PC-9 (cell line): Measurements from ENCODE around the gene COL23A1. TPM values are rescaled to one million over a fixed set of nuclear protein-coding genes. Genes with fewer than 3 reads are reported as not detected.
A peak's percentile ranks its signal among the peaks of the same experiment; 100 is the strongest.
"Not testable (repeated sequence)": the region's sequence is repeated elsewhere in the genome, so short reads cannot be mapped to it uniquely, and the experiment has no call there.

Experiments used
- BruUV-seq: library from RNA; stranded (reverse); fragments of 400-500 nt; replicated peaks from 2 replicates; lab custom pipeline; 2021; lab: Mats Ljungman, UMichigan
- CTCF ChIA-PET: fragments of 300-600 bp; sonication (Branson Sonifier 250); formaldehyde crosslinking; loops from one replicate; lab custom pipeline; 2022; ENCODE audit warnings: antibody characterized with exemption; lab: Charles Lee
- POLR2A ChIA-PET: fragments of 300-600 bp; sonication (Branson Sonifier 250); formaldehyde crosslinking; loops from one replicate; lab custom pipeline; 2022; ENCODE audit warnings: antibody characterized with exemption; ENCODE audit not compliant: unreplicated experiment; lab: Charles Lee
- DNase-seq, 2 experiments: peaks; one replicate each; pipeline versions ENCODE4 v3.0.0 to v3.0.0-alpha.2; 2015 to 2022; ENCODE audit warnings: mixed read lengths in 1 of 2
- H2AFZ ChIP-seq: fragments of 200-600 bp; sonication (generic); 2 replicates; pipeline ENCODE4 v1.8.1; 2017; ENCODE audit warnings: antibody characterized with exemption
- H3F3A ChIP-seq: fragments of 200-600 bp; sonication (generic); 2 replicates; pipeline ENCODE4 v1.8.1; 2017; ENCODE audit warnings: antibody characterized with exemption, mild to moderate bottlenecking, low read depth; ENCODE audit not compliant: insufficient read depth
- H3K27ac ChIP-seq: fragments of 200-600 bp; sonication (generic); 2 replicates; pipeline ENCODE4 v1.6.1; 2016; ENCODE audit warnings: mixed run types
- H3K27me3 ChIP-seq: fragments of 200-600 bp; sonication (generic); 2 replicates; pipeline ENCODE4 v1.6.1; 2016; ENCODE audit warnings: low read depth, mixed run types; ENCODE audit not compliant: insufficient read depth
- H3K36me3 ChIP-seq: fragments of 200-600 bp; sonication (generic); 2 replicates; pipeline ENCODE4 v1.6.1; 2016; ENCODE audit warnings: low read depth, mixed run types
- H3K4me1 ChIP-seq: fragments of 200-600 bp; sonication (generic); replicated peaks from 2 replicates; pipeline ENCODE4 v1.6.1; 2016; ENCODE audit warnings: mixed run types; ENCODE audit not compliant: insufficient read depth
- H3K4me2 ChIP-seq: fragments of 200-600 bp; sonication (generic); 2 replicates; pipeline ENCODE4 v1.6.1; 2017; ENCODE audit warnings: mixed run types
- H3K4me3 ChIP-seq: fragments of 200-600 bp; sonication (generic); 2 replicates; pipeline ENCODE4 v1.6.1; 2016; ENCODE audit warnings: mixed run types
- H3K79me2 ChIP-seq: fragments of 200-600 bp; sonication (generic); 2 replicates; pipeline ENCODE4 v1.6.1; 2017; ENCODE audit warnings: low read depth, mixed run types
- H3K9me2 ChIP-seq: fragments of 200-600 bp; sonication (generic); 2 replicates; pipeline ENCODE4 v1.8.1; 2017; ENCODE audit warnings: mild to moderate bottlenecking; ENCODE audit not compliant: insufficient read depth
- H3K9me3 ChIP-seq: fragments of 200-600 bp; sonication (generic); 2 replicates; pipeline ENCODE4 v1.8.1; 2016; ENCODE audit warnings: low read depth; ENCODE audit not compliant: insufficient read depth
- H4K20me1 ChIP-seq: fragments of 200-600 bp; sonication (generic); 2 replicates; pipeline ENCODE4 v1.8.1; 2017; ENCODE audit not compliant: insufficient read depth
- EZH2 ChIP-seq: fragments of 200-600 bp; sonication (generic); IDR thresholded peaks from 2 replicates; pipeline ENCODE4 v1.8.0; 2017; ENCODE audit warnings: antibody characterized with exemption, low read depth
- intact Hi-C: fragments of 100-400 bp; cut with micrococcal nuclease; formaldehyde crosslinking; loops from one replicate; pipeline ENCODE4 v1.10.0; 2022; ENCODE audit not compliant: unreplicated experiment
- total RNA-seq: library from RNA; stranded (reverse); gene quantifications from 2 replicates; pipeline ENCODE4 v1.2.3, GENCODE V29; 2021
- TF ChIP-seq, protein P1 (sequence below): fragments of 200-600 bp; sonication (generic); conservative IDR thresholded peaks from 2 replicates; pipeline ENCODE4 v1.6.1; 2017; ENCODE audit warnings: mixed run types, antibody characterized with exemption, mild to moderate bottlenecking, moderate library complexity

COL23A1 gene
- total RNA-seq, 1 experiment from 2014 or later = not detected

DNA sequence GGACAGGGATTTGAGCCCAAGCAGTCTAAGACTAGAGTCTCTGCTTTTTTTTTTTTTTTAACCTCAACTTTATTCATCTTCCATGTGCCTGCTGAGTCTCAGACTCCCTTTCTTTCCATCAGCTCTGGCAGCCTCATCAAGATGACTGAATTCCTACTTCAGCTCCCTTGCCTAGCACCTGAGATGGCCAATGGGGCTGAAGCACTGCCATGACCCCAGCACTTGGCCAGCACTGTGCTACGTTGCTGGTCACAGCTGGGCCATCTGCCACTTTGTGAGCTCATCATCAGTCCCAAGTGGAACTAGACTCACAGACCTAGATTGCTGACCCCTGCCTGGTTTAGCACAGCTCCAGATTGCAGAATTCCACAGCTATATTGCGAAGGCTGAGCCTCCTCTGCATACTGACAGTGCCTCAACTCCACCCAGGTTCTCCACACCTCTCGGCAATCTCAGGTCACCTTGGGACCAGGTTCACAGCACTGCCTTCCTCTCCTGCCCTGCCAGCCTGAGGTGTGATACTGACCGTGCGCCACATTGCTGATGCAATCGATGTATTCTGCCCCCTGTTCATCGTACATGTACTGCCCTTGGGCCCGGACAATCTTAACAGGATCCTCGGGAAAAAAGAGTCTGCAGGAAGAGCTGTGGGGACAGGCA, 359.2 kb downstream of the COL23A1 start:
- intact Hi-C loops = loop anchor here (10.0 kb wide), 2 partner anchors 394 to 1264 kb away; partner anchors contain the start of gene CLK4
- peaks cover 17% of the 10 kb centered on the region; the same call in 1 of the 2 replicates for H3K36me3 ChIP-seq
- H3K27ac ChIP-seq = peak overlapping the region; percentile 42
- no peak for DNase-seq
- H3K9me2 ChIP-seq = no peaks in the 10 kb centered on the region
- no peak for TF ChIP-seq EZH2
- TF ChIP-seq, protein P1, sequence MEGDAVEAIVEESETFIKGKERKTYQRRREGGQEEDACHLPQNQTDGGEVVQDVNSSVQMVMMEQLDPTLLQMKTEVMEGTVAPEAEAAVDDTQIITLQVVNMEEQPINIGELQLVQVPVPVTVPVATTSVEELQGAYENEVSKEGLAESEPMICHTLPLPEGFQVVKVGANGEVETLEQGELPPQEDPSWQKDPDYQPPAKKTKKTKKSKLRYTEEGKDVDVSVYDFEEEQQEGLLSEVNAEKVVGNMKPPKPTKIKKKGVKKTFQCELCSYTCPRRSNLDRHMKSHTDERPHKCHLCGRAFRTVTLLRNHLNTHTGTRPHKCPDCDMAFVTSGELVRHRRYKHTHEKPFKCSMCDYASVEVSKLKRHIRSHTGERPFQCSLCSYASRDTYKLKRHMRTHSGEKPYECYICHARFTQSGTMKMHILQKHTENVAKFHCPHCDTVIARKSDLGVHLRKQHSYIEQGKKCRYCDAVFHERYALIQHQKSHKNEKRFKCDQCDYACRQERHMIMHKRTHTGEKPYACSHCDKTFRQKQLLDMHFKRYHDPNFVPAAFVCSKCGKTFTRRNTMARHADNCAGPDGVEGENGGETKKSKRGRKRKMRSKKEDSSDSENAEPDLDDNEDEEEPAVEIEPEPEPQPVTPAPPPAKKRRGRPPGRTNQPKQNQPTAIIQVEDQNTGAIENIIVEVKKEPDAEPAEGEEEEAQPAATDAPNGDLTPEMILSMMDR = no peak
- ChIA-PET CTCF (interaction anchor here (0.6 to 0.7 kb wide), 2 partner anchors 735 to 828 kb away, joined by 3 to 10 read pairs; no protein-coding TSS in a partner anchor), POLR2A (interaction anchor here (0.7 kb wide), 1 partner anchor 11 kb away, joined by 6 read pairs; no protein-coding TSS in a partner anchor)
- peaks cover 15% of the 10 kb centered on the region for H3K4me1 ChIP-seq
- H3K4me2 ChIP-seq = peak overlapping the region; percentile 97
- no peaks in the 10 kb centered on the region for H3K27me3 ChIP-seq
- peaks cover 35% of the 10 kb centered on the region for H3K79me2 ChIP-seq
- peak overlapping the region; percentile 100 for H3K4me3 ChIP-seq
- peaks cover 22% of the 10 kb centered on the region for H4K20me1 ChIP-seq
- H3K9me3 ChIP-seq = no peaks in the 10 kb centered on the region
- H3F3A ChIP-seq = peaks cover 21% of the 10 kb centered on the region
- peak overlapping the region; percentile 95; the same call in 1 of the 2 replicates for H2AFZ ChIP-seq
- BruUV-seq = TSS peak; percentile 32

- peaks cover 22% of the 10 kb centered on the region for H4K20me1 ChIP-seq
- ChIA-PET CTCF (no interaction called here), POLR2A (no interaction called here)
- H3K4me3 ChIP-seq = no peak overlapping the region
- DNase-seq = no peak
- H3K9me3 ChIP-seq = no peaks in the 10 kb centered on the region
- no TSS peak for BruUV-seq
- TF ChIP-seq, protein P1 = no peak
- no peak for TF ChIP-seq EZH2
- intact Hi-C loops = loop anchor here (10.0 kb wide), 2 partner anchors 395 to 1265 kb away; partner anchors contain the start of gene CLK4
- peaks cover 15% of the 10 kb centered on the region for H3K4me1 ChIP-seq
- H3K27ac ChIP-seq = no peak overlapping the region
- no peaks in the 10 kb centered on the region for H3K27me3 ChIP-seq
- peak overlapping the region; percentile 97; the same call in 1 of the 2 replicates for H3K4me2 ChIP-seq
- H3K79me2 ChIP-seq = peaks cover 35% of the 10 kb centered on the region
- H2AFZ ChIP-seq = no peak overlapping the region
- no peaks in the 10 kb centered on the region for H3K9me2 ChIP-seq
- peaks cover 17% of the 10 kb centered on the region; the same call in 1 of the 2 replicates for H3K36me3 ChIP-seq
- peaks cover 21% of the 10 kb centered on the region for H3F3A ChIP-seq
Measured at GRCh38 chr5:178229861-178230260, 360.3 kb downstream of the COL23A1 start.

DNA sequence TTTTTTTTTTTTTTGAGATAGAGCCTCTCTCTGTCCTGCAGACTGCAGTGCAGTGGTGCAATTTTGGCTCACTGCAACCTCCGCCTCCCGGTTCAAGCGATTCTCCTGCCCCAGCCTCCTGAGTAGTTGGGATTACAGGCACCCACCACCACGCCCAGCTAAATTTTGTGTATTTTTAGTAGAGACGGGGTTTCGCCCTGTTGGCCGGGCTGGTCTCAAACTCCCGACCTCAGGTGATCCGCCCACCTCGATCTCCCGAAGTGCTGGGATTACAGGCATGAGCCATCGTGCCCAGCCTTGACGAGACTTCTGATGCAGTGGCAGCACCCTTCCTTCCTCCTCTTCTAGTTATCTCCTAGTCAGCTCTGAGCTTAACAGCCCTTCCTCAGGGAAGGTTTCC, 361.1 kb downstream of the COL23A1 start:
- H3K4me2 ChIP-seq, BruUV-seq, DNase-seq, H3K27me3 ChIP-seq, H3K9me3 ChIP-seq, H3K27ac ChIP-seq, POLR2A ChIA-PET, H3K4me3 ChIP-seq, H2AFZ ChIP-seq, intact Hi-C loops, H3K9me2 ChIP-seq, CTCF ChIA-PET: not testable (repeated sequence)
- Histone ChIP-seq H3K4me1 (peaks cover 15% of the 10 kb centered on the region), H3K79me2 (peaks cover 35% of the 10 kb centered on the region), H4K20me1 (peaks cover 22% of the 10 kb centered on the region), H3K36me3 (peaks cover 17% of the 10 kb centered on the region), H3F3A (peaks cover 20% of the 10 kb centered on the region)
